ENCODE measurements around the gene SLC12A9.

Gene SLC12A9

DNA sequence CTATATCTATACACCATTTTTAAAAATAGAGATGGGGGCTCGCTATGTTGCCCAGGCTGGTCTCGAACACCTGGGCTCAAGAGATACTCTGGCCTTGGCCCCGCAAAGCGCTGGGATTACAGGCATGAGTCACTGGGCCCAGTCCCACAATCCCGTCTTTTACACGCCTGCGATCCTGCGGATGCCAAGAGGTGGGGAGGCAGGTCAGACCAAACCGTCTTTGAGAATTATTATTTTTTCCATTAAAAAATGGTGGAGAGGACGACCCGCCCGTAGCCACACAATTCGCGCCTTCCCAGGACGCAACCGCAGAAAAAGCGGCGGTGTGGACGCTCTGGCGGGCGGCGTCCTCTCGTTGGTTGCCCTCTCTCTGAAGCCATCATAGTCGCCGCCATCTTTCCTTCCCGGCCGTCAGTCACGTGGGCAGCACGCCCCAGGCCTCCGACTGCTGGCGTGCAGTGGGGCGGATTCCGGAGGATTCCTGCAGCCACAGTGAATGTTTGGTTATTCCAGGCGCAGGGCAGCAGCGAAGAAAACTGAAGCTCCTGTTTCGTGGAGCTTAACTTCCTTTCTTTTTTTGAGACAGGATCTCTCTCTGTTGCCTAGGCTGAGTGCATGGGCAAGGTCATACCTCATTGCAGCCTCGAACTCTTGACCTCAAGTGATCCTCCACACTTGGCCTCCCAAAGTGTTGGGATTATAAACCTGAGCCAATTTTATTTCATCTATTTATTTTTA is 15.2 kb upstream of the SLC12A9 start:
- H3K9me3 ChIP-seq (replicated peaks; ENCODE audit: insufficient read depth, low read length): no peaks in the 10 kb centered on the region
- H3K27ac ChIP-seq (ENCODE audit: low read length): no peak overlapping the region
- H3K4me1 ChIP-seq (ENCODE audit: low read length): no peaks in the 10 kb centered on the region
- H2AFZ ChIP-seq (ENCODE audit: low read length): peak overlapping the region; percentile 95
- H3K27me3 ChIP-seq (replicated peaks; ENCODE audit: insufficient read depth, low read length): peaks cover 26% of the 10 kb centered on the region
- no peak for TF ChIP-seq EZH2phosphoT487 (IDR thresholded peaks at IDR 0.05; ENCODE audit: low read length)
- TF ChIP-seq EZH2 (optimal IDR thresholded peaks at IDR 0.05; ENCODE audit: low read depth, low read length): no peak
- no peaks in the 10 kb centered on the region for H3K9me2 ChIP-seq (replicated peaks; ENCODE audit: insufficient read depth, low read length)
- H3K36me3 ChIP-seq (replicated peaks; ENCODE audit: insufficient read depth, low read length): no peaks in the 10 kb centered on the region
- DNase-seq: peak; percentile 68
- peak overlapping the region; percentile 49; the same call in 1 of the 2 replicates for H3K9ac ChIP-seq (ENCODE audit: low read length)
- H3F3A ChIP-seq (ENCODE audit: insufficient read depth, low read length): no peaks in the 10 kb centered on the region
- H3K4me3 ChIP-seq (ENCODE audit: low read length): peak overlapping the region; percentile 51
- H4K20me1 ChIP-seq (ENCODE audit: insufficient read depth, low read length): no peaks in the 10 kb centered on the region
- H3K79me2 ChIP-seq (ENCODE audit: low read length): no peaks in the 10 kb centered on the region
- H3K4me2 ChIP-seq (ENCODE audit: low read depth, low read length): peak overlapping the region; percentile 51

GRCh38 chr7:100839361-100839760 is 13.2 kb upstream of the SLC12A9 start:
- H3K27ac ChIP-seq (ENCODE audit: low read length): no peak overlapping the region
- no peak for TF ChIP-seq EZH2phosphoT487 (IDR thresholded peaks at IDR 0.05; ENCODE audit: low read length)
- no peaks in the 10 kb centered on the region for H3K36me3 ChIP-seq (replicated peaks; ENCODE audit: insufficient read depth, low read length)
- H3K27me3 ChIP-seq (replicated peaks; ENCODE audit: insufficient read depth, low read length): peaks cover 10% of the 10 kb centered on the region
- no peaks in the 10 kb centered on the region for H3K4me1 ChIP-seq (ENCODE audit: low read length)
- H3K9ac ChIP-seq (ENCODE audit: low read length): no peak overlapping the region
- no peaks in the 10 kb centered on the region for H3K79me2 ChIP-seq (ENCODE audit: low read length)
- no peak overlapping the region for H3K4me2 ChIP-seq (ENCODE audit: low read depth, low read length)
- H2AFZ ChIP-seq (ENCODE audit: low read length): no peak overlapping the region
- no peak for DNase-seq
- no peak overlapping the region for H3K4me3 ChIP-seq (ENCODE audit: low read length)
- H4K20me1 ChIP-seq (ENCODE audit: insufficient read depth, low read length): no peaks in the 10 kb centered on the region
- H3F3A ChIP-seq (ENCODE audit: insufficient read depth, low read length): no peaks in the 10 kb centered on the region
- H3K9me3 ChIP-seq (replicated peaks; ENCODE audit: insufficient read depth, low read length): no peaks in the 10 kb centered on the region
- no peaks in the 10 kb centered on the region for H3K9me2 ChIP-seq (replicated peaks; ENCODE audit: insufficient read depth, low read length)

- Histone ChIP-seq H4K20me1 (ENCODE audit: insufficient read depth, low read length) (no peaks in the 10 kb centered on the region), H3K4me1 (ENCODE audit: low read length) (no peaks in the 10 kb centered on the region)
Observed at GRCh38 chr7:100840470-100841100, 11.9 kb upstream of the SLC12A9 start.

DNA sequence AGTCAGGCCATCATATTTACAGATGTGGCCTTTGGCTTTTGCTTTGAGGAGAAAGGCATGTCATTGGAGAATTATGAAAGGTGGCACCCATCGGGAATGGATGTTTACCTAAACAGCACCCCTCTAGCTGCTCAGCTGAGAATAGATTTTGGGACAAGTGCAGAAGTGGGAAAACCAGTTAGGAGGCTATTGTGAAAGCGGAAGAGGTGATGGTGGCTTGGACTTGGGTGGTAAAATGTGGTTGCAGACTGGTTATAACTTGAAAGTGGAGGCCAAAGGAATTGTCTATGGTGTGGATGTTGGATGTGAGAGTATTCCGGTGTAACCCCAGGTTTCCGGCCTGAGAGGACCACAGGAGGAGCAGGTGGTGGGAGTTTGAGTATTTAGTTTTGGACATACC is 5.2 kb upstream of the SLC12A9 start:
- Histone ChIP-seq H3K79me2 (ENCODE audit: low read length) (no peaks in the 10 kb centered on the region), H3K9ac (ENCODE audit: low read length) (no peak overlapping the region), H3K4me2 (ENCODE audit: low read depth, low read length) (no peak overlapping the region), H4K20me1 (ENCODE audit: insufficient read depth, low read length) (no peaks in the 10 kb centered on the region), H3K27ac (ENCODE audit: low read length) (no peak overlapping the region), H3F3A (ENCODE audit: insufficient read depth, low read length) (no peaks in the 10 kb centered on the region), H3K27me3 (replicated peaks; ENCODE audit: insufficient read depth, low read length) (no peaks in the 10 kb centered on the region), H3K36me3 (replicated peaks; ENCODE audit: insufficient read depth, low read length) (no peaks in the 10 kb centered on the region), H3K9me3 (replicated peaks; ENCODE audit: insufficient read depth, low read length) (no peaks in the 10 kb centered on the region), H3K4me1 (ENCODE audit: low read length) (no peaks in the 10 kb centered on the region), H2AFZ (ENCODE audit: low read length) (no peak overlapping the region), H3K9me2 (replicated peaks; ENCODE audit: insufficient read depth, low read length) (no peaks in the 10 kb centered on the region), H3K4me3 (ENCODE audit: low read length) (no peak overlapping the region)
- TF ChIP-seq EZH2phosphoT487 (IDR thresholded peaks at IDR 0.05; ENCODE audit: low read length) (no peak), EZH2 (optimal IDR thresholded peaks at IDR 0.05; ENCODE audit: low read depth, low read length) (no peak), CTCF (IDR thresholded peaks at IDR 0.05; ENCODE audit: low read length) (no peak)
- DNase-seq: no peak

More at GRCh38 chr7:100840470-100841100, 11.9 kb upstream of the SLC12A9 start:
- Histone ChIP-seq H3K79me2 (ENCODE audit: low read length) (no peaks in the 10 kb centered on the region), H3K36me3 (replicated peaks; ENCODE audit: insufficient read depth, low read length) (no peaks in the 10 kb centered on the region), H2AFZ (ENCODE audit: low read length) (no peak overlapping the region), H3K4me3 (ENCODE audit: low read length) (no peak overlapping the region), H3K27ac (ENCODE audit: low read length) (no peak overlapping the region), H3K9me3 (replicated peaks; ENCODE audit: insufficient read depth, low read length) (no peaks in the 10 kb centered on the region), H3K9ac (ENCODE audit: low read length) (no peak overlapping the region), H3K4me2 (ENCODE audit: low read depth, low read length) (no peak overlapping the region), H3F3A (ENCODE audit: insufficient read depth, low read length) (no peaks in the 10 kb centered on the region), H3K9me2 (replicated peaks; ENCODE audit: insufficient read depth, low read length) (no peaks in the 10 kb centered on the region), H3K27me3 (replicated peaks; ENCODE audit: insufficient read depth, low read length) (peaks cover 4% of the 10 kb centered on the region)
- no peak for TF ChIP-seq CTCF (IDR thresholded peaks at IDR 0.05; ENCODE audit: low read length)
- no peak for TF ChIP-seq EZH2 (optimal IDR thresholded peaks at IDR 0.05; ENCODE audit: low read depth, low read length)
- no peak for TF ChIP-seq EZH2phosphoT487 (IDR thresholded peaks at IDR 0.05; ENCODE audit: low read length)
- DNase-seq: no peak

Measured in MM.1S (cell line).